ENCODE results near the gene PRMT9.

The PRMT9 gene

GRCh38 chr4:147635348-147635747 lies 48.6 kb downstream of the PRMT9 start:
- H3K9me3 ChIP-seq (ENCODE audit: control insufficient read depth, insufficient read depth, low read length) = no peaks in the 10 kb centered on the region
- no peaks in the 10 kb centered on the region for H4K20me1 ChIP-seq (ENCODE audit: control insufficient read depth, insufficient read depth, low read depth, low read length)
- peaks cover 77% of the 10 kb centered on the region for H3K36me3 ChIP-seq (ENCODE audit: control insufficient read depth, low read length)
- H3K4me3 ChIP-seq (ENCODE audit: low read length) = no peak overlapping the region
- no peaks in the 10 kb centered on the region for H3K9me2 ChIP-seq (replicated peaks; ENCODE audit: control insufficient read depth, low read length)
- TF ChIP-seq EZH2phosphoT487 (IDR thresholded peaks at IDR 0.05; ENCODE audit: borderline replicate concordance, low read length) (no peak), CTCF (IDR thresholded peaks at IDR 0.05; ENCODE audit: low read depth, low read length, poor library complexity, severe bottlenecking) (no peak)
- no peaks in the 10 kb centered on the region for H3K4me1 ChIP-seq (ENCODE audit: control insufficient read depth, low read length)
- no peaks in the 10 kb centered on the region for H3K79me2 ChIP-seq (ENCODE audit: control insufficient read depth, low read length)
- H3K27me3 ChIP-seq (ENCODE audit: control insufficient read depth, low read length) = no peaks in the 10 kb centered on the region
- no peak overlapping the region for H3K4me2 ChIP-seq (ENCODE audit: low read length)
- no peaks in the 10 kb centered on the region for H3F3A ChIP-seq (ENCODE audit: control insufficient read depth, insufficient read depth)
- H3K27ac ChIP-seq (ENCODE audit: low read depth, low read length) = no peak overlapping the region

GRCh38 chr4:147633643-147634042 lies 50.3 kb downstream of the PRMT9 start:
- H3K79me2 ChIP-seq (ENCODE audit: control insufficient read depth, low read length) = no peaks in the 10 kb centered on the region
- H3K36me3 ChIP-seq (ENCODE audit: control insufficient read depth, low read length) = peaks cover 88% of the 10 kb centered on the region
- TF ChIP-seq CTCF (IDR thresholded peaks at IDR 0.05; ENCODE audit: low read depth, low read length, poor library complexity, severe bottlenecking) (no peak), EZH2phosphoT487 (IDR thresholded peaks at IDR 0.05; ENCODE audit: borderline replicate concordance, low read length) (no peak)
- H3K4me3 ChIP-seq (ENCODE audit: low read length) = no peak overlapping the region
- H3F3A ChIP-seq (ENCODE audit: control insufficient read depth, insufficient read depth) = no peaks in the 10 kb centered on the region
- H3K4me2 ChIP-seq (ENCODE audit: low read length) = no peak overlapping the region
- no peaks in the 10 kb centered on the region for H4K20me1 ChIP-seq (ENCODE audit: control insufficient read depth, insufficient read depth, low read depth, low read length)
- H3K27me3 ChIP-seq (ENCODE audit: control insufficient read depth, low read length) = no peaks in the 10 kb centered on the region
- no peaks in the 10 kb centered on the region for H3K9me3 ChIP-seq (ENCODE audit: control insufficient read depth, insufficient read depth, low read length)
- no peak overlapping the region for H3K27ac ChIP-seq (ENCODE audit: low read depth, low read length)
- no peaks in the 10 kb centered on the region for H3K4me1 ChIP-seq (ENCODE audit: control insufficient read depth, low read length)
- H3K9me2 ChIP-seq (replicated peaks; ENCODE audit: control insufficient read depth, low read length) = no peaks in the 10 kb centered on the region

GRCh38 chr4:147633113-147633512 lies 50.9 kb downstream of the PRMT9 start:
- Histone ChIP-seq H3K9me2 (replicated peaks; ENCODE audit: control insufficient read depth, low read length) (no peaks in the 10 kb centered on the region), H4K20me1 (ENCODE audit: control insufficient read depth, insufficient read depth, low read depth, low read length) (no peaks in the 10 kb centered on the region), H3K27ac (ENCODE audit: low read depth, low read length) (no peak overlapping the region), H3K4me2 (ENCODE audit: low read length) (no peak overlapping the region), H3K79me2 (ENCODE audit: control insufficient read depth, low read length) (no peaks in the 10 kb centered on the region), H3K27me3 (ENCODE audit: control insufficient read depth, low read length) (no peaks in the 10 kb centered on the region), H3K4me3 (ENCODE audit: low read length) (no peak overlapping the region), H3K4me1 (ENCODE audit: control insufficient read depth, low read length) (no peaks in the 10 kb centered on the region), H3K36me3 (ENCODE audit: control insufficient read depth, low read length) (peaks cover 89% of the 10 kb centered on the region), H3F3A (ENCODE audit: control insufficient read depth, insufficient read depth) (no peaks in the 10 kb centered on the region), H3K9me3 (ENCODE audit: control insufficient read depth, insufficient read depth, low read length) (no peaks in the 10 kb centered on the region)
- no peak for TF ChIP-seq CTCF (IDR thresholded peaks at IDR 0.05; ENCODE audit: low read depth, low read length, poor library complexity, severe bottlenecking)
- TF ChIP-seq EZH2phosphoT487 (IDR thresholded peaks at IDR 0.05; ENCODE audit: borderline replicate concordance, low read length) = no peak
